HCT116 (cell line): ENCODE results near the gene RTN4RL1. TPM values are rescaled to one million over a fixed set of nuclear protein-coding genes. Genes with fewer than 3 reads are reported as not detected.

Experiments used
- ATAC-seq: fragments of 200-7000 bp; cut with Tn5 transposase; 2 replicates; pipeline ENCODE4 v1.9.1; 2020; ENCODE audit warnings: mild to moderate bottlenecking, moderate library complexity
- BruUV-seq: library from RNA; stranded (reverse); fragments of 400-500 nt; replicated peaks from 2 replicates; lab custom pipeline; 2021; lab: Mats Ljungman, UMichigan
- CTCF ChIA-PET: fragments of 300-600 bp; sonication (Branson Sonifier 250); formaldehyde crosslinking; loops from one replicate; lab custom pipeline; 2021; ENCODE audit warnings: antibody characterized with exemption; lab: Charles Lee
- POLR2A ChIA-PET: fragments of 300-600, 350-600 bp; sonication (Branson Sonifier 250); formaldehyde crosslinking; loops from one replicate; lab custom pipeline; 2021; ENCODE audit warnings: antibody characterized with exemption; lab: Charles Lee
- RAD21 ChIA-PET, 2 experiments: fragments of 300-600 bp; sonication (Branson Sonifier 250); formaldehyde crosslinking; loops; one replicate each; lab custom pipeline; 2023; ENCODE audit warnings: low total read pairs in 2 of 2; ENCODE audit not compliant: uncharacterized antibody in 2 of 2, unreplicated experiment in 2 of 2, low non-redundant PET in 1 of 2; lab: Charles Lee
- DNase-seq: peaks from one replicate; pipeline ENCODE4 v3.0.0-alpha.2; 2010; ENCODE audit warnings: low read depth, low spot score
- H2AFZ ChIP-seq: fragments of 200-600 bp; shearing (Covaris generic), sonication (generic); 2 replicates; pipeline ENCODE4 v1.6.1; 2017; ENCODE audit warnings: low read depth, mixed run types, mixed read lengths, antibody characterized with exemption, low read length; ENCODE audit not compliant: poor library complexity, severe bottlenecking
- H3K27ac ChIP-seq: 2 replicates; pipeline ENCODE4 v1.5.1; 2012; ENCODE audit warnings: low read depth, low read length
- H3K27me3 ChIP-seq: fragments of 200-600 bp; sonication (generic); 2 replicates; pipeline ENCODE4 v1.6.1; 2016; ENCODE audit warnings: mixed run types, low read length, mixed read lengths; ENCODE audit not compliant: insufficient read depth
- H3K36me3 ChIP-seq, 2 experiments: fragments of 200-500 bp in 1 of 2; fragments of 200-600 bp in 1 of 2; sonication (Bioruptor generic) in 1 of 2; sonication (generic) in 1 of 2; 2 replicates each; pipeline versions ENCODE4 v1.5.1 to v1.6.1; 2014 to 2016; ENCODE audit warnings: low read length in 2 of 2, inconsistent platforms in 1 of 2, mixed read lengths in 1 of 2, mixed run types in 1 of 2; ENCODE audit not compliant: insufficient read depth in 2 of 2, control insufficient read depth in 1 of 2
- H3K4me1 ChIP-seq, 2 experiments: fragments of 200-600 bp in 1 of 2; sonication (generic) in 1 of 2; 2 replicates each; pipeline versions ENCODE4 v1.5.1 to v1.6.1; 2012 to 2017; ENCODE audit warnings: low read length in 2 of 2, inconsistent platforms in 1 of 2, mild to moderate bottlenecking in 1 of 2, mixed read lengths in 1 of 2, mixed run types in 1 of 2, moderate library complexity in 1 of 2; ENCODE audit not compliant: insufficient read depth in 2 of 2, control insufficient read depth in 1 of 2
- H3K4me2 ChIP-seq: fragments of 200-600 bp; sonication (generic); 2 replicates; pipeline ENCODE4 v1.6.1; 2017; ENCODE audit warnings: mixed run types, low read length, mixed read lengths
- H3K4me3 ChIP-seq, 2 experiments: fragments of 200-600 bp in 1 of 2; sonication (generic) in 1 of 2; replicated peaks in 1 of 2; 2 replicates each; pipeline ENCODE4 v1.5.1; 2011 to 2016; ENCODE audit warnings: low read length in 2 of 2, control low read depth in 1 of 2, low read depth in 1 of 2, mild to moderate bottlenecking in 1 of 2, mixed read lengths in 1 of 2, mixed run types in 1 of 2
- H3K79me2 ChIP-seq: fragments of 200-600 bp; sonication (generic); 2 replicates; pipeline ENCODE4 v1.6.1; 2017; ENCODE audit warnings: mild to moderate bottlenecking, mixed run types, low read length, moderate library complexity, mixed read lengths; ENCODE audit not compliant: insufficient read depth
- H3K9ac ChIP-seq: fragments of 200-600 bp; sonication (generic); 2 replicates; pipeline ENCODE4 v1.6.1; 2016; ENCODE audit warnings: low read length, mixed read lengths
- H3K9me2 ChIP-seq: fragments of 200-600 bp; sonication (generic), shearing (Covaris generic); 2 replicates; pipeline ENCODE4 v1.6.1; 2017; ENCODE audit warnings: mixed run types, mild to moderate bottlenecking, moderate library complexity; ENCODE audit not compliant: insufficient read depth
- H3K9me3 ChIP-seq, 2 experiments: fragments of 200-500 bp in 1 of 2; fragments of 200-600 bp in 1 of 2; sonication (Bioruptor generic) in 1 of 2; sonication (generic) in 1 of 2; 2 replicates each; pipeline ENCODE4 v1.6.1; 2014 to 2017; ENCODE audit warnings: low read length in 2 of 2, mixed read lengths in 2 of 2, inconsistent platforms in 1 of 2, low read depth in 1 of 2, mild to moderate bottlenecking in 1 of 2, mixed run types in 1 of 2, moderate library complexity in 1 of 2; ENCODE audit not compliant: control insufficient read depth in 1 of 2, insufficient read depth in 1 of 2
- H4K20me1 ChIP-seq: fragments of 200-600 bp; sonication (generic), shearing (Covaris generic); 2 replicates; pipeline ENCODE4 v1.6.1; 2017; ENCODE audit warnings: mixed run types, mild to moderate bottlenecking, moderate library complexity; ENCODE audit not compliant: insufficient read depth
- CBX3 ChIP-seq: IDR thresholded peaks from 2 replicates; pipeline ENCODE4 v1.6.1; 2012; ENCODE audit warnings: low read depth
- CEBPB ChIP-seq: IDR thresholded peaks from 2 replicates; pipeline ENCODE4 v1.6.1; 2012; ENCODE audit warnings: low read depth
- EZH2 ChIP-seq: fragments of 200-600 bp; sonication (generic); IDR thresholded peaks from 2 replicates; pipeline ENCODE4 v1.6.1; 2017; ENCODE audit warnings: antibody characterized with exemption, mixed run types
- EZH2phosphoT487 ChIP-seq: fragments of 200-600 bp; IDR thresholded peaks from 2 replicates; pipeline ENCODE4 v1.6.1; 2018; ENCODE audit warnings: antibody characterized with exemption, borderline replicate concordance
- FOSL1 ChIP-seq: IDR thresholded peaks from 2 replicates; pipeline ENCODE4 v1.6.1; 2012; ENCODE audit warnings: low read depth
- POLR2A ChIP-seq: IDR thresholded peaks from 2 replicates; pipeline ENCODE4 v1.7.0; 2011; ENCODE audit warnings: borderline replicate concordance; ENCODE audit not compliant: insufficient read depth, insufficient read length; ENCODE audit errors: extremely low read depth
- POLR2AphosphoS5 ChIP-seq: IDR thresholded peaks from 2 replicates; pipeline ENCODE4 v1.6.1; 2011; ENCODE audit warnings: mild to moderate bottlenecking, low read depth, low read length, moderate library complexity
- SIN3A ChIP-seq: IDR thresholded peaks from 2 replicates; pipeline ENCODE4 v1.6.1; 2012; ENCODE audit warnings: low read depth
- TCF7L2 ChIP-seq: IDR thresholded peaks from 2 replicates; pipeline ENCODE4 v1.7.0; 2011; ENCODE audit warnings: borderline replicate concordance, inconsistent platforms; ENCODE audit not compliant: insufficient read depth, insufficient read length; ENCODE audit errors: extremely low read depth
- YY1 ChIP-seq: IDR thresholded peaks from 2 replicates; pipeline ENCODE4 v1.6.1; 2011; ENCODE audit warnings: low read length, low read depth, moderate library complexity, mild to moderate bottlenecking; ENCODE audit not compliant: insufficient replicate concordance; ENCODE audit errors: extremely low read depth
- ZNF274 ChIP-seq: fragments of 200-500 bp; sonication (Bioruptor generic); IDR thresholded peaks from 2 replicates; pipeline ENCODE4 v1.6.1; 2014; ENCODE audit warnings: mild to moderate bottlenecking, low read depth, low read length, inconsistent platforms
- intact Hi-C: fragments of 100-400 bp; cut with micrococcal nuclease; formaldehyde crosslinking; loops from 2 replicates; pipeline ENCODE4 v1.10.0; 2022
- total RNA-seq: library from RNA; stranded (reverse); gene quantifications from one replicate; pipeline ENCODE4 v1.2.1, GENCODE V29; 2021; ENCODE audit not compliant: unreplicated experiment
- TF ChIP-seq, protein P1 (sequence below): IDR thresholded peaks from 2 replicates; pipeline ENCODE4 v1.6.1; 2012; ENCODE audit warnings: low read depth
- TF ChIP-seq, protein P2 (sequence below): IDR thresholded peaks from 2 replicates; pipeline ENCODE4 v1.6.1; 2012
- TF ChIP-seq, protein P3 (sequence below): IDR thresholded peaks from 2 replicates; pipeline ENCODE4 v1.6.1; 2011; ENCODE audit warnings: mild to moderate bottlenecking, low read length, moderate library complexity; ENCODE audit not compliant: insufficient replicate concordance; ENCODE audit errors: extremely low read depth
- TF ChIP-seq, protein P4 (sequence below): IDR thresholded peaks from 2 replicates; pipeline ENCODE4 v1.6.1; 2012

RTN4RL1 gene
- total RNA-seq, 1 experiment from 2014 or later = 3.7 TPM

DNA sequence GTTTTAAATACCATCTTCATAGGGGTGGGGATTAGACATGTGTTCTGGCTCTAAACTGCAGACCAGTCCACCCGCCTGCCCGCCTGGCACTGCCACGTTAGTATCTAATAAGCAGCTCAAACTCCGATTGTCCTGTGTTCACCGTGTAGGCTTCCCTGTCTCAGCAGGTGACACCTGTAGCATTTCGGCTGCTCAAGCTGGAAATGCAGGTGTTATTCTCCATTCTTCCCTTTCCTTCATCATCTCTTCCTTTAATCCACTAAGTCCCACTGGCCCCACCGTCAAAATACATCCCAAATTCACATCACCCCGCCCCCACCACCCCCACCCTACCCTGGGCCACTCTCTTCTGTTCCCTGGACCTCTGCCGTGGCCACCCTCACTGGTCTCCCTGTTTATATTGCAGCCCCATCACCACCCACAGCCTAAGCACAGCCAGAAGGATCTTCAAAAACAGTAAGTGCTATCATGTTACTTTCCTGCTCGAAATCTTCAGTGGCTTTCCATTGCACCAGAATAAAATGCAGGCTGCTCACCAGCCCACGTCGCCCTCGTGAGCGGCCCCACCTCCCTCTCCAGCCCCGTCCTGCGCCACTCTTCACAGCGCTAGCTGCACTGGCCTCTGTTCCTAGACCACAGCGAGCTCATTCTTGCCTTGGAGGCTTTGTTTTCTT, 65.1 kb downstream of the RTN4RL1 start:
- ChIA-PET CTCF (no interaction called here), RAD21 (no interaction called here), POLR2A (no interaction called here)
- Histone ChIP-seq H3K27me3 (no peaks in the 10 kb centered on the region), H3K4me1 (peaks cover 14 to 17% of the 10 kb centered on the region in 2 experiments), H4K20me1 (no peaks in the 10 kb centered on the region), H3K27ac (no peak overlapping the region), H3K9ac (no peak overlapping the region), H3K9me2 (no peaks in the 10 kb centered on the region), H3K9me3 (no peaks in the 10 kb centered on the region), H3K4me3 (no peak overlapping the region), H3K79me2 (no peaks in the 10 kb centered on the region), H3K4me2 (no peak overlapping the region), H2AFZ (no peak overlapping the region), H3K36me3 (no peaks in the 10 kb centered on the region)
- TF ChIP-seq EZH2 = no peak
- TF ChIP-seq CBX3 = no peak
- TF ChIP-seq, protein P1, sequence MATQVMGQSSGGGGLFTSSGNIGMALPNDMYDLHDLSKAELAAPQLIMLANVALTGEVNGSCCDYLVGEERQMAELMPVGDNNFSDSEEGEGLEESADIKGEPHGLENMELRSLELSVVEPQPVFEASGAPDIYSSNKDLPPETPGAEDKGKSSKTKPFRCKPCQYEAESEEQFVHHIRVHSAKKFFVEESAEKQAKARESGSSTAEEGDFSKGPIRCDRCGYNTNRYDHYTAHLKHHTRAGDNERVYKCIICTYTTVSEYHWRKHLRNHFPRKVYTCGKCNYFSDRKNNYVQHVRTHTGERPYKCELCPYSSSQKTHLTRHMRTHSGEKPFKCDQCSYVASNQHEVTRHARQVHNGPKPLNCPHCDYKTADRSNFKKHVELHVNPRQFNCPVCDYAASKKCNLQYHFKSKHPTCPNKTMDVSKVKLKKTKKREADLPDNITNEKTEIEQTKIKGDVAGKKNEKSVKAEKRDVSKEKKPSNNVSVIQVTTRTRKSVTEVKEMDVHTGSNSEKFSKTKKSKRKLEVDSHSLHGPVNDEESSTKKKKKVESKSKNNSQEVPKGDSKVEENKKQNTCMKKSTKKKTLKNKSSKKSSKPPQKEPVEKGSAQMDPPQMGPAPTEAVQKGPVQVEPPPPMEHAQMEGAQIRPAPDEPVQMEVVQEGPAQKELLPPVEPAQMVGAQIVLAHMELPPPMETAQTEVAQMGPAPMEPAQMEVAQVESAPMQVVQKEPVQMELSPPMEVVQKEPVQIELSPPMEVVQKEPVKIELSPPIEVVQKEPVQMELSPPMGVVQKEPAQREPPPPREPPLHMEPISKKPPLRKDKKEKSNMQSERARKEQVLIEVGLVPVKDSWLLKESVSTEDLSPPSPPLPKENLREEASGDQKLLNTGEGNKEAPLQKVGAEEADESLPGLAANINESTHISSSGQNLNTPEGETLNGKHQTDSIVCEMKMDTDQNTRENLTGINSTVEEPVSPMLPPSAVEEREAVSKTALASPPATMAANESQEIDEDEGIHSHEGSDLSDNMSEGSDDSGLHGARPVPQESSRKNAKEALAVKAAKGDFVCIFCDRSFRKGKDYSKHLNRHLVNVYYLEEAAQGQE = no peak
- no peak for TF ChIP-seq FOSL1
- TF ChIP-seq, protein P2, sequence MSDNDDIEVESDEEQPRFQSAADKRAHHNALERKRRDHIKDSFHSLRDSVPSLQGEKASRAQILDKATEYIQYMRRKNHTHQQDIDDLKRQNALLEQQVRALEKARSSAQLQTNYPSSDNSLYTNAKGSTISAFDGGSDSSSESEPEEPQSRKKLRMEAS = no peak
- TF ChIP-seq SIN3A = no peak
- TF ChIP-seq, protein P3, sequence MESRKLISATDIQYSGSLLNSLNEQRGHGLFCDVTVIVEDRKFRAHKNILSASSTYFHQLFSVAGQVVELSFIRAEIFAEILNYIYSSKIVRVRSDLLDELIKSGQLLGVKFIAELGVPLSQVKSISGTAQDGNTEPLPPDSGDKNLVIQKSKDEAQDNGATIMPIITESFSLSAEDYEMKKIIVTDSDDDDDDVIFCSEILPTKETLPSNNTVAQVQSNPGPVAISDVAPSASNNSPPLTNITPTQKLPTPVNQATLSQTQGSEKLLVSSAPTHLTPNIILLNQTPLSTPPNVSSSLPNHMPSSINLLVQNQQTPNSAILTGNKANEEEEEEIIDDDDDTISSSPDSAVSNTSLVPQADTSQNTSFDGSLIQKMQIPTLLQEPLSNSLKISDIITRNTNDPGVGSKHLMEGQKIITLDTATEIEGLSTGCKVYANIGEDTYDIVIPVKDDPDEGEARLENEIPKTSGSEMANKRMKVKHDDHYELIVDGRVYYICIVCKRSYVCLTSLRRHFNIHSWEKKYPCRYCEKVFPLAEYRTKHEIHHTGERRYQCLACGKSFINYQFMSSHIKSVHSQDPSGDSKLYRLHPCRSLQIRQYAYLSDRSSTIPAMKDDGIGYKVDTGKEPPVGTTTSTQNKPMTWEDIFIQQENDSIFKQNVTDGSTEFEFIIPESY = no peak
- TF ChIP-seq YY1 = no peak
- no peak for TF ChIP-seq POLR2AphosphoS5
- TF ChIP-seq, protein P4, sequence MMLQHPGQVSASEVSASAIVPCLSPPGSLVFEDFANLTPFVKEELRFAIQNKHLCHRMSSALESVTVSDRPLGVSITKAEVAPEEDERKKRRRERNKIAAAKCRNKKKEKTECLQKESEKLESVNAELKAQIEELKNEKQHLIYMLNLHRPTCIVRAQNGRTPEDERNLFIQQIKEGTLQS = no peak
- TF ChIP-seq EZH2phosphoT487 = no peak
- no peak for TF ChIP-seq ZNF274
- TF ChIP-seq TCF7L2 = no peak
- TF ChIP-seq CEBPB = no peak
- TF ChIP-seq POLR2A = no peak
- intact Hi-C loops = no loop called here
- DNase-seq (no peak), ATAC-seq (no peak)
- BruUV-seq = no TSS peak
